Endothelial cell (in vitro differentiated cells): ENCODE measurements around the gene PLCZ1. TPM values are rescaled to one million over a fixed set of nuclear protein-coding genes. Genes with fewer than 3 reads are reported as not detected.

Source experiments
- DNase-seq: peaks from one replicate; pipeline ENCODE4 v3.0.0; 2021; ENCODE audit warnings: low spot score
- H3K27ac Mint-ChIP-seq: one replicate; pipeline ENCODE4 v1.8.0; 2021; ENCODE audit warnings: mixed read lengths, inconsistent platforms; ENCODE audit not compliant: unreplicated experiment
- H3K27me3 Mint-ChIP-seq: one replicate; pipeline ENCODE4 v1.8.0; 2021; ENCODE audit warnings: mild to moderate bottlenecking, moderate library complexity, mixed read lengths, inconsistent platforms; ENCODE audit not compliant: unreplicated experiment
- H3K36me3 Mint-ChIP-seq: one replicate; pipeline ENCODE4 v1.8.0; 2021; ENCODE audit warnings: mild to moderate bottlenecking, low read depth, mixed read lengths, inconsistent platforms; ENCODE audit not compliant: unreplicated experiment
- H3K4me1 Mint-ChIP-seq: one replicate; pipeline ENCODE4 v1.8.0; 2021; ENCODE audit warnings: mild to moderate bottlenecking, mixed read lengths, inconsistent platforms; ENCODE audit not compliant: unreplicated experiment
- H3K4me3 Mint-ChIP-seq: one replicate; pipeline ENCODE4 v1.8.0; 2021; ENCODE audit warnings: mild to moderate bottlenecking, mixed read lengths, inconsistent platforms; ENCODE audit not compliant: unreplicated experiment
- H3K9me3 Mint-ChIP-seq: one replicate; pipeline ENCODE4 v1.8.0; 2021; ENCODE audit warnings: mixed read lengths, inconsistent platforms; ENCODE audit not compliant: unreplicated experiment
- total RNA-seq: library from RNA; stranded (reverse); fragmentation: NEBNext Ultra II Directional; extraction: Animal tissue kit (Norgen Biotek cat#: 25700); gene quantifications from one replicate; pipeline ENCODE4 v1.2.1, GENCODE V29; 2021; ENCODE audit not compliant: unreplicated experiment
- TF ChIP-seq, protein P1 (sequence below): fragments of 200-600 bp; sonication (generic); IDR thresholded peaks from one replicate; pipeline ENCODE4 v1.5.0; 2021; ENCODE audit warnings: antibody characterized with exemption; ENCODE audit not compliant: unreplicated experiment

The PLCZ1 gene
- total RNA-seq, 1 donor from 2014 or later: not detected

- Mint-ChIP-seq H3K36me3 (no peaks in the 10 kb centered on the region), H3K4me1 (peaks cover 50% of the 10 kb centered on the region), H3K9me3 (no peaks in the 10 kb centered on the region), H3K4me3 (no peak overlapping the region), H3K27ac (no peak overlapping the region), H3K27me3 (peaks cover 6% of the 10 kb centered on the region)
- TF ChIP-seq, protein P1, sequence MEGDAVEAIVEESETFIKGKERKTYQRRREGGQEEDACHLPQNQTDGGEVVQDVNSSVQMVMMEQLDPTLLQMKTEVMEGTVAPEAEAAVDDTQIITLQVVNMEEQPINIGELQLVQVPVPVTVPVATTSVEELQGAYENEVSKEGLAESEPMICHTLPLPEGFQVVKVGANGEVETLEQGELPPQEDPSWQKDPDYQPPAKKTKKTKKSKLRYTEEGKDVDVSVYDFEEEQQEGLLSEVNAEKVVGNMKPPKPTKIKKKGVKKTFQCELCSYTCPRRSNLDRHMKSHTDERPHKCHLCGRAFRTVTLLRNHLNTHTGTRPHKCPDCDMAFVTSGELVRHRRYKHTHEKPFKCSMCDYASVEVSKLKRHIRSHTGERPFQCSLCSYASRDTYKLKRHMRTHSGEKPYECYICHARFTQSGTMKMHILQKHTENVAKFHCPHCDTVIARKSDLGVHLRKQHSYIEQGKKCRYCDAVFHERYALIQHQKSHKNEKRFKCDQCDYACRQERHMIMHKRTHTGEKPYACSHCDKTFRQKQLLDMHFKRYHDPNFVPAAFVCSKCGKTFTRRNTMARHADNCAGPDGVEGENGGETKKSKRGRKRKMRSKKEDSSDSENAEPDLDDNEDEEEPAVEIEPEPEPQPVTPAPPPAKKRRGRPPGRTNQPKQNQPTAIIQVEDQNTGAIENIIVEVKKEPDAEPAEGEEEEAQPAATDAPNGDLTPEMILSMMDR: no peak
- DNase-seq: no peak
Observed at GRCh38 chr12:18749386-18749957, 11.7 kb upstream of the PLCZ1 start.

DNA sequence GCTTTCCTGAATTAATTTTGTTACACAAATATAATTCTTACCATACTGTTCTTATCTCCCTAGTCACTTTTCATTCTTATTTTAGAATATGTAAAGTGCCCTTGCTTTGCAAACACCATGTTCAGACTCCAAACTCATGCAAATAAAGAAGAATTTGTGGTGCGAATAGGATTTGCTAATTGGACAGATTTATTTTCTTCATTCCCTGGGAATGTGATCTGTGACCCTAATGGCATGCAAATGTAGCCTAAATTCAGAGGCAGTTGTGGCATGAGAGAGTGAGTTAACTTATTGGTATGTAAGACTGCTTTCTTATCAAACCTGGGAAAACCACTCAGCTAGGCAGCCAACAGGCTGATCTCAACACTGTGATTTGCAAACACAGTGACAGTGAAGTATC, 10.1 kb upstream of the PLCZ1 start:
- Mint-ChIP-seq H3K27me3 (peaks cover 7% of the 10 kb centered on the region), H3K9me3 (no peaks in the 10 kb centered on the region), H3K4me1 (peaks cover 36% of the 10 kb centered on the region), H3K4me3 (no peak overlapping the region), H3K27ac (no peak overlapping the region), H3K36me3 (no peaks in the 10 kb centered on the region)
- no peak for DNase-seq
- TF ChIP-seq, protein P1: no peak

- DNase-seq: no peak
- Mint-ChIP-seq H3K27ac (no peak overlapping the region), H3K9me3 (no peaks in the 10 kb centered on the region), H3K4me1 (no peaks in the 10 kb centered on the region), H3K36me3 (no peaks in the 10 kb centered on the region), H3K27me3 (no peaks in the 10 kb centered on the region), H3K4me3 (no peak overlapping the region)
- TF ChIP-seq, protein P1: no peak
Observed at GRCh38 chr12:18731156-18731555, 6.7 kb downstream of the PLCZ1 start.

DNA sequence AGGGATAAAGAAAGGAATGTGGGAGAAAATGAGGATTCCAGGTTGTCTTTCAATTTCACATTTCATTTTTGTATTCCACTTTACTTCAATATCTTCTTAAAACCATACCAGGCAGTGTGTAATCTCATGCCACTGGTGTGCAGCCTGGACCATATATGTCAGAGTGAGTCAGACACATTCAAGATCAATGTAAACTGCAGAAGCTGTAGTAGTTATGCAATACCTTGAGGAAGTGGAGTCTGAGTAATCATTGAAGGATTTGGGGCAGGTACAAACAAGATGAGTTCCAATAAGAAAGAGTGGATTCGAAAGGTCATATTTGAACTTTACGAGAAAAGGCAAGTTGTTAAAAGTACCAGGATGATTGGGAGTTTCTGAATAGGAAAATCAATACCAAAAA, 14.1 kb downstream of the PLCZ1 start:
- Mint-ChIP-seq H3K36me3 (no peaks in the 10 kb centered on the region), H3K27me3 (peaks cover 1% of the 10 kb centered on the region), H3K9me3 (no peaks in the 10 kb centered on the region), H3K4me3 (no peak overlapping the region), H3K4me1 (no peaks in the 10 kb centered on the region), H3K27ac (no peak overlapping the region)
- DNase-seq: no peak
- TF ChIP-seq, protein P1: no peak

DNA sequence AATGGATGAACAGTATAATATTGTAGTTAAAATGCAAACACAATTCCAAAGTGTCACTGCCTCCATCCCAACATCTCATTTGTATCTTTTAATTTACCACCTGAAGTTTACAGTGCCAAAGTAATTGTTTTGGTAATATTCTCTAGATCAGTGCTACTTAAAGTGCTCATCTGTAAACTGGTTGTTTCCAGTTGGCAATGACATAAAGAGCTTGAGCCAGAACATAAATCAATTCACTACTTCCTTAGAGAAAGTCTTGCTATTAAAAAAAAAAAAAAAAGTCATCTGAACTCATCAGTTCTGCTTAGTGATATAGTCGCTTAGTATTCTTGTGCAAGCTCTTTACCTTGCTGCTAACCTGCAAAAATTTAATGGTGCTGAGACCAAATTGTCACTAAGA, 16.4 kb downstream of the PLCZ1 start:
- Mint-ChIP-seq H3K4me3 (no peak overlapping the region), H3K9me3 (no peaks in the 10 kb centered on the region), H3K36me3 (no peaks in the 10 kb centered on the region), H3K4me1 (no peaks in the 10 kb centered on the region), H3K27me3 (peaks cover 1% of the 10 kb centered on the region), H3K27ac (no peak overlapping the region)
- TF ChIP-seq, protein P1: no peak
- no peak for DNase-seq
